Vagina (tissue), 2 donors: Measurements from ENCODE around the gene MAP2K3.

Experiments used
- POLR2AphosphoS5 ChIP-seq, 2 donors: sonication (generic); formaldehyde crosslinking; IDR thresholded peaks; one replicate each; pipeline ENCODE4 v1.9.0; 2017; ENCODE audit warnings: antibody characterized with exemption in 2 of 2, mild to moderate bottlenecking in 2 of 2, low read depth in 1 of 2; ENCODE audit not compliant: insufficient read depth in 1 of 2
- TF ChIP-seq, protein P1 (sequence below), 3 experiments: fragments of 450-650 bp in 2 of 3; fragments of 200-600 bp in 1 of 3; sonication (generic) in 1 of 3; IDR thresholded peaks; one replicate each; pipeline ENCODE4 v1.5.1; 2017 to 2019; ENCODE audit warnings: antibody characterized with exemption in 3 of 3, mild to moderate bottlenecking in 2 of 3, moderate library complexity in 2 of 3

DNA sequence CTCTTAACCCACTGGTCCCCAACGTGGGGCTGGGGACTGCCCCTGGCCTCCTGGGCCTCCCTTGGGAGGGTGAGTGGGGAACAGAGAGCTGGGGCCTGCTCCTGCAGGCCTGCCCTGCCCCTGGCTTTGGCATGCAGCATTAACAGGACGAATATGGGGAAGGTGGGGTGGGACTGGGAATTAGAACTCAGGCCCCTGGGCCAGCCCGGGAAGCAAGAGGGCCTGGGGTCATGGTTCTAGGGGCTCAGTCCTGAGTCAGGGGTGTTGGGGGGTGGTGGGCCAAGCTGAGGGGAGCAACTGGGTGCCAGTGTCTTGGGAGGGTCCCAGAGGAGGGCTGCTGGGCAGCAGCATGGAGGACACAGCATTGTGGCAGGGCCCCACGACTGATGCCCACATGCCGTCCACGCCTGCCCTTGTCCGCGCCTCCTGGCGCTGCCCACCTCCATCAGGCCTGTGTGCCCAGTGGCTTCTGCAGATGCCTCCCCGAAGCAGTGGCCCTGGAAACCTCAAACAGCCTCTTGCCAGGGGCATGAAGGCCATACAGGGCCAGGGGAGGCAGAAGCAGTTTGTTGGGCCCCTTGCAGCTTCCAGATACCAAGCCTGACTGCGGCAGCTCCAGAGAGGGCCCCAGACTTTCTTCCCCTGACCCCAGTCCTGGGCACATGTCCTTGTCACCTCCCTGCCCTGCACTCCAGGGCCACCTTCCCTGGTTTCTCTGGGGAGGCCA, 4.8 kb downstream of the MAP2K3 start:
- TF ChIP-seq, protein P1, sequence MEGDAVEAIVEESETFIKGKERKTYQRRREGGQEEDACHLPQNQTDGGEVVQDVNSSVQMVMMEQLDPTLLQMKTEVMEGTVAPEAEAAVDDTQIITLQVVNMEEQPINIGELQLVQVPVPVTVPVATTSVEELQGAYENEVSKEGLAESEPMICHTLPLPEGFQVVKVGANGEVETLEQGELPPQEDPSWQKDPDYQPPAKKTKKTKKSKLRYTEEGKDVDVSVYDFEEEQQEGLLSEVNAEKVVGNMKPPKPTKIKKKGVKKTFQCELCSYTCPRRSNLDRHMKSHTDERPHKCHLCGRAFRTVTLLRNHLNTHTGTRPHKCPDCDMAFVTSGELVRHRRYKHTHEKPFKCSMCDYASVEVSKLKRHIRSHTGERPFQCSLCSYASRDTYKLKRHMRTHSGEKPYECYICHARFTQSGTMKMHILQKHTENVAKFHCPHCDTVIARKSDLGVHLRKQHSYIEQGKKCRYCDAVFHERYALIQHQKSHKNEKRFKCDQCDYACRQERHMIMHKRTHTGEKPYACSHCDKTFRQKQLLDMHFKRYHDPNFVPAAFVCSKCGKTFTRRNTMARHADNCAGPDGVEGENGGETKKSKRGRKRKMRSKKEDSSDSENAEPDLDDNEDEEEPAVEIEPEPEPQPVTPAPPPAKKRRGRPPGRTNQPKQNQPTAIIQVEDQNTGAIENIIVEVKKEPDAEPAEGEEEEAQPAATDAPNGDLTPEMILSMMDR (IDR thresholded peaks at IDR 0.05) = no peak
- no peak for TF ChIP-seq POLR2AphosphoS5 (IDR thresholded peaks at IDR 0.05; ENCODE audit: insufficient read depth in 1 of 2, low read depth in 1 of 2)
